Spleen (tissue), 7 donors: ENCODE measurements around the gene DTNB.

Source experiments
- CTCF ChIP-seq, 11 experiments: fragments of 200-600 bp in 7 of 11; fragments of 450-650 bp in 4 of 11; sonication (generic) in 4 of 11; IDR thresholded peaks in 8 of 11; conservative IDR thresholded peaks in 3 of 11; 1 replicate in 7 of 11; 2 replicates in 4 of 11; pipeline versions ENCODE4 v1.4.0 to v1.8.0; 2016 to 2021; ENCODE audit warnings: antibody characterized with exemption in 11 of 11, inconsistent platforms in 4 of 11, mild to moderate bottlenecking in 1 of 11
- POLR2A ChIP-seq, 3 donors: fragments of 450-650 bp; IDR thresholded peaks; one replicate each; pipeline ENCODE4 v1.5.1; 2017; ENCODE audit warnings: antibody characterized with exemption in 3 of 3, mild to moderate bottlenecking in 1 of 3
- POLR2AphosphoS5 ChIP-seq, 3 donors: sonication (generic); formaldehyde crosslinking; IDR thresholded peaks; one replicate each; pipeline ENCODE4 v1.5.1; 2017; ENCODE audit warnings: antibody characterized with exemption in 3 of 3
- donor health status: DM: no; HTN: no; CAD: no; lungs with moderate emphysema.
- donor health status: DM: no; HTN: no; CAD: no.
- donor health status: DM: no; HTN: no; CAD: no.

- no peak for TF ChIP-seq CTCF (IDR thresholded peaks at IDR 0.05 in 8 of 11, conservative IDR thresholded peaks at IDR 0.05 in 3 of 11)
- no peak for TF ChIP-seq POLR2AphosphoS5 (IDR thresholded peaks at IDR 0.05)
- no peak for TF ChIP-seq POLR2A (IDR thresholded peaks at IDR 0.05)
Measured at GRCh38 chr2:25381502-25381901, 291.9 kb downstream of the DTNB start.
